Endothelial cell of umbilical vein (primary cell): ENCODE data around the gene EIF3C. TPM values are rescaled to one million over a fixed set of nuclear protein-coding genes. Genes with fewer than 3 reads are reported as not detected.
A peak's percentile ranks its signal among the peaks of the same experiment; 100 is the strongest.
"Not testable (repeated sequence)": the region's sequence is repeated elsewhere in the genome, so short reads cannot be mapped to it uniquely, and the experiment has no call there.

Experiments
- BruUV-seq: library from RNA; stranded (reverse); fragments of 400-500 nt; replicated peaks from 2 replicates; lab custom pipeline; 2021; lab: Mats Ljungman, UMichigan
- CTCF ChIA-PET: fragments of 300-600, 350-600 bp; sonication (Branson Sonifier 250); formaldehyde crosslinking; loops from one replicate; lab custom pipeline; 2021; ENCODE audit warnings: antibody characterized with exemption, inconsistent platforms; lab: Charles Lee
- POLR2A ChIA-PET: fragments of 300-600, 350-600 bp; sonication (Branson Sonifier 250); formaldehyde crosslinking; loops from one replicate; lab custom pipeline; 2021; ENCODE audit warnings: antibody characterized with exemption, inconsistent platforms; lab: Charles Lee
- DNase-seq: peaks from one replicate; pipeline ENCODE4 v3.0.0-alpha.2; 2011; ENCODE audit warnings: low read depth, low spot score
- FAIRE-seq: peaks from 2 replicates; lab custom pipeline; 2011; peaks lifted over from hg19 to GRCh38; lab: Jason Lieb, UNC
- H2AFZ ChIP-seq: 2 replicates; pipeline ENCODE4 v1.6.0; 2012; ENCODE audit warnings: low read depth, low read length, control low read depth, inconsistent platforms
- H3K27ac ChIP-seq: 2 replicates; pipeline ENCODE4 v1.5.1; 2011; ENCODE audit warnings: low read depth, mild to moderate bottlenecking, control low read depth, low read length, moderate library complexity; ENCODE audit not compliant: insufficient read depth
- H3K27me3 ChIP-seq, 2 experiments: 2 replicates each; pipeline versions ENCODE4 v1.6.0 to v1.6.1; 2011; ENCODE audit warnings: low read length in 2 of 2, mixed read lengths in 1 of 2; ENCODE audit not compliant: control insufficient read depth in 2 of 2, insufficient read depth in 2 of 2
- H3K36me3 ChIP-seq, 2 experiments: 2 replicates in 1 of 2; 3 replicates in 1 of 2; pipeline ENCODE4 v1.5.1; 2011; ENCODE audit warnings: low read length in 2 of 2, mild to moderate bottlenecking in 1 of 2, moderate library complexity in 1 of 2; ENCODE audit not compliant: control insufficient read depth in 2 of 2, insufficient read depth in 2 of 2; ENCODE audit errors: extremely low read depth in 1 of 2
- H3K4me1 ChIP-seq: 3 replicates; pipeline ENCODE4 v1.5.1; 2011; ENCODE audit warnings: mild to moderate bottlenecking, low read length; ENCODE audit not compliant: control insufficient read depth, insufficient read depth; ENCODE audit errors: extremely low read depth
- H3K4me2 ChIP-seq: 2 replicates; pipeline ENCODE4 v1.6.1; 2011; ENCODE audit warnings: low read length, control low read depth, mixed read lengths; ENCODE audit not compliant: insufficient read depth
- H3K4me3 ChIP-seq, 3 experiments: fragments of 200-600 bp in 1 of 3; sonication (generic), shearing (Covaris generic) in 1 of 3; replicated peaks in 1 of 3; 2 replicates each; pipeline ENCODE4 v1.5.1; 2011 to 2016; ENCODE audit warnings: control low read depth in 3 of 3, low read length in 3 of 3, mild to moderate bottlenecking in 2 of 3, inconsistent platforms in 1 of 3, low read depth in 1 of 3, moderate library complexity in 1 of 3; ENCODE audit not compliant: insufficient read depth in 1 of 3
- H3K79me2 ChIP-seq: 2 replicates; pipeline ENCODE4 v1.6.0; 2012; ENCODE audit warnings: low read length, inconsistent platforms; ENCODE audit not compliant: control insufficient read depth, insufficient read depth
- H3K9ac ChIP-seq: replicated peaks from 2 replicates; pipeline ENCODE3; 2011; ENCODE audit warnings: low read length, control low read depth; ENCODE audit not compliant: insufficient read depth; ENCODE audit errors: extremely low read depth
- H3K9me1 ChIP-seq: replicated peaks from 3 replicates; pipeline ENCODE4 v1.6.0; 2011; ENCODE audit warnings: mild to moderate bottlenecking, low read length; ENCODE audit not compliant: control insufficient read depth, insufficient read depth; ENCODE audit errors: extremely low read depth
- H3K9me3 ChIP-seq: replicated peaks from 2 replicates; pipeline ENCODE4 v1.5.1; 2012; ENCODE audit warnings: low read length, inconsistent platforms; ENCODE audit not compliant: control insufficient read depth, insufficient read depth
- H4K20me1 ChIP-seq: replicated peaks from 2 replicates; pipeline ENCODE3; 2011; ENCODE audit warnings: mild to moderate bottlenecking, low read length; ENCODE audit not compliant: control insufficient read depth, insufficient read depth; ENCODE audit errors: extremely low read depth
- dilution Hi-C: fragments of 300-500 bp; cut with MboI; formaldehyde crosslinking; loops from one replicate; pipeline ENCODE4 v1.15.0; 2019; ENCODE audit warnings: low sequenced_read_pairs; ENCODE audit not compliant: extremely low pct_ligation_motif_present
- intact Hi-C: fragments of 100-400 bp; cut with micrococcal nuclease; formaldehyde crosslinking; loops from one replicate; pipeline ENCODE4 v1.10.0; 2022
- polyA plus RNA-seq, 4 experiments: library from polyadenylated mRNA; depleted of rRNA in 3 of 4; stranded (reverse) in 3 of 4; unstranded in 1 of 4; fragments of >200 nt; gene quantifications; 2 replicates each; pipeline versions ENCODE4 v1.2.1 to v1.2.3, GENCODE V29; 2011 to 2012; ENCODE audit warnings: missing spikeins in 1 of 4
- total RNA-seq: library from RNA; stranded (reverse); gene quantifications from 2 replicates; pipeline ENCODE4 v1.2.3, GENCODE V29; 2021

The EIF3C gene
- total and polyA plus RNA-seq, 2 donors (not counting 3 experiments of a cell fraction or from before 2014, with no cell fraction given): 417 to 669 TPM

- DNase-seq, intact Hi-C loops, H3K9me3 ChIP-seq, H3K27me3 ChIP-seq, H3K9me1 ChIP-seq, POLR2A ChIA-PET, dilution Hi-C loops, BruUV-seq, H3K4me1 ChIP-seq, H3K27ac ChIP-seq, H3K9ac ChIP-seq, CTCF ChIA-PET, H3K36me3 ChIP-seq, H3K79me2 ChIP-seq, H2AFZ ChIP-seq, H3K4me2 ChIP-seq, H4K20me1 ChIP-seq: not testable (repeated sequence)
- H3K4me3 ChIP-seq: peak overlapping the region in 1 of 3 experiments; percentile 2
- peak; percentile 91 for FAIRE-seq
Measured at GRCh38 chr16:28749997-28750465, 38.8 kb downstream of the EIF3C start.

GRCh38 chr16:28750469-28751067 is 39.3 kb downstream of the EIF3C start:
- TSS peak; percentile 72 for BruUV-seq

GRCh38 chr16:28751487-28751886 is 40.2 kb downstream of the EIF3C start, which contains the start of gene NPIPB9:
Gene NPIPB9 (plus strand): TSS chr16:28751787.
- DNase-seq, H3K36me3 ChIP-seq, CTCF ChIA-PET, intact Hi-C loops, H4K20me1 ChIP-seq, H3K4me3 ChIP-seq, H3K27me3 ChIP-seq, H3K9me3 ChIP-seq, H3K9ac ChIP-seq, H2AFZ ChIP-seq, POLR2A ChIA-PET, BruUV-seq, H3K79me2 ChIP-seq, H3K27ac ChIP-seq, dilution Hi-C loops, H3K9me1 ChIP-seq, H3K4me1 ChIP-seq, H3K4me2 ChIP-seq: not testable (repeated sequence)
- FAIRE-seq: peak; percentile 62

More at GRCh38 chr16:28750469-28751067, 39.3 kb downstream of the EIF3C start:
- H3K9ac ChIP-seq, POLR2A ChIA-PET, CTCF ChIA-PET, H2AFZ ChIP-seq, H3K27ac ChIP-seq, H3K9me1 ChIP-seq, H3K4me2 ChIP-seq, H3K27me3 ChIP-seq, H3K4me3 ChIP-seq, H4K20me1 ChIP-seq, H3K79me2 ChIP-seq, DNase-seq, H3K36me3 ChIP-seq, intact Hi-C loops, dilution Hi-C loops, H3K4me1 ChIP-seq, H3K9me3 ChIP-seq: not testable (repeated sequence)
- FAIRE-seq: peak; percentile 72

- POLR2A ChIA-PET, FAIRE-seq, H3K4me1 ChIP-seq, H4K20me1 ChIP-seq, H3K4me2 ChIP-seq, BruUV-seq, H3K9me1 ChIP-seq, H3K9ac ChIP-seq, H3K27ac ChIP-seq, H3K27me3 ChIP-seq, H3K9me3 ChIP-seq, dilution Hi-C loops, H2AFZ ChIP-seq, H3K36me3 ChIP-seq, intact Hi-C loops, DNase-seq, H3K79me2 ChIP-seq, CTCF ChIA-PET, H3K4me3 ChIP-seq: not testable (repeated sequence)
Measured at GRCh38 chr16:28781697-28782096, 70.4 kb downstream of the EIF3C start.
